Upper lobe of left lung (tissue), 6 donors: ENCODE results near the gene TGM2. TPM values are rescaled to one million over a fixed set of nuclear protein-coding genes. Genes with fewer than 3 reads are reported as not detected.
A peak's percentile ranks its signal among the peaks of the same experiment; 100 is the strongest.

ENCODE experiments used
- ATAC-seq, 2 donors: fragments of 200-7000 bp; cut with Tn5 transposase; one replicate each; pipeline ENCODE4 v1.9.1; 2022; ENCODE audit warnings: mild to moderate bottlenecking in 2 of 2, moderate library complexity in 2 of 2; ENCODE audit not compliant: low FRiP score in 2 of 2
- DNase-seq, 2 donors: peaks; one replicate each; pipeline ENCODE4 v3.0.0-alpha.2; 2019 to 2020
- H3K27ac ChIP-seq, 4 donors: fragments of 200-600 bp; sonication (generic); one replicate each; pipeline ENCODE4 v1.5.1; 2016 to 2019
- H3K27me3 ChIP-seq, 4 donors: fragments of 200-600 bp; sonication (generic); one replicate each; pipeline ENCODE4 v1.5.1; 2017 to 2019
- H3K36me3 ChIP-seq, 4 donors: fragments of 200-600 bp; sonication (generic); one replicate each; pipeline ENCODE4 v1.5.1; 2016 to 2019
- H3K4me1 ChIP-seq, 4 donors: fragments of 200-600 bp; sonication (generic); one replicate each; pipeline ENCODE4 v1.5.1; 2018 to 2019
- H3K4me3 ChIP-seq, 4 donors: fragments of 200-600 bp; sonication (generic); one replicate each; pipeline ENCODE4 v1.5.1; 2017 to 2019; ENCODE audit warnings: mild to moderate bottlenecking in 2 of 4, moderate library complexity in 1 of 4
- H3K9me3 ChIP-seq, 4 donors: fragments of 200-600 bp; sonication (generic); one replicate each; pipeline ENCODE4 v1.5.1; 2018 to 2019
- CTCF ChIP-seq, 6 experiments: fragments of 450-650 bp in 4 of 6; fragments of 200-600 bp in 2 of 6; sonication (generic) in 2 of 6; IDR thresholded peaks; one replicate each; pipeline ENCODE4 v1.5.1; 2016 to 2019; ENCODE audit warnings: antibody characterized with exemption in 6 of 6
- EP300 ChIP-seq, 4 donors: sonication (generic); formaldehyde crosslinking; IDR thresholded peaks; one replicate each; pipeline ENCODE4 v1.5.1; 2017; ENCODE audit warnings: antibody characterized with exemption in 4 of 4, control low read depth in 2 of 4
- POLR2A ChIP-seq, 4 donors: fragments of 450-650 bp; IDR thresholded peaks; one replicate each; pipeline ENCODE4 v1.5.1; 2016 to 2017; ENCODE audit warnings: antibody characterized with exemption in 4 of 4, mild to moderate bottlenecking in 2 of 4
- POLR2AphosphoS5 ChIP-seq, 2 donors: sonication (generic); formaldehyde crosslinking; IDR thresholded peaks; one replicate each; pipeline ENCODE4 v1.5.1; 2017; ENCODE audit warnings: antibody characterized with exemption in 2 of 2
- WGBS, 2 donors: methylation state at CpG; one replicate each; pipeline ENCODE4 v1.1.5; 2017 to 2018; 5-methylcytosine and 5-hydroxymethylcytosine counted together
- total RNA-seq, 6 donors: library from RNA; depleted of rRNA in 4 of 6; stranded (reverse); fragments of >200 nt in 4 of 6; gene quantifications; one replicate each; pipeline versions ENCODE4 v1.1.0 to v1.2.1, GENCODE V29; 2016 to 2021
- donor health status: DM: no; HTN: no; CAD: no; lungs with moderate emphysema.
- donor health status: DM: no; HTN: yes; CAD: no; lungs with severe emphysema.

Gene TGM2
- total RNA-seq, 6 donors from 2014 or later: 98.7 to 469 (median 290) TPM

- DNase-seq (no peak), ATAC-seq (no peak)
- TF ChIP-seq CTCF (IDR thresholded peaks at IDR 0.05) (no peak), POLR2AphosphoS5 (IDR thresholded peaks at IDR 0.05) (no peak), POLR2A (IDR thresholded peaks at IDR 0.05) (no peak), EP300 (IDR thresholded peaks at IDR 0.05) (no peak)
- Histone ChIP-seq H3K4me1 (peaks cover 38 to 62% (median 61%) of the 10 kb centered on the region in 4 donors), H3K36me3 (peaks cover 14 to 81% (median 45%) of the 10 kb centered on the region in 4 donors), H3K4me3 (no peak overlapping the region), H3K27ac (peak overlapping the region; percentile 85 to 93 (median 88)), H3K9me3 (no peaks in the 10 kb centered on the region), H3K27me3 (no peaks in the 10 kb centered on the region)
- WGBS, 2 donors: 88 to 94% methylated on average over 3 of the region's 3 CpGs
Observed at GRCh38 chr20:38151455-38151854, 13.6 kb downstream of the TGM2 start.

GRCh38 chr20:38150335-38151170 is 14.5 kb downstream of the TGM2 start:
- no peak overlapping the region for H3K4me3 ChIP-seq
- DNase-seq (no peak), ATAC-seq (no peak)
- no peaks in the 10 kb centered on the region for H3K27me3 ChIP-seq
- H3K9me3 ChIP-seq: no peaks in the 10 kb centered on the region
- peaks cover 9 to 81% (median 44%) of the 10 kb centered on the region in 4 donors for H3K36me3 ChIP-seq
- peak overlapping the region; percentile 12 to 93 (median 52) for H3K27ac ChIP-seq
- peaks cover 38 to 63% (median 57%) of the 10 kb centered on the region in 4 donors for H3K4me1 ChIP-seq
- TF ChIP-seq EP300 (IDR thresholded peaks at IDR 0.05): no peak
- no peak for TF ChIP-seq POLR2A (IDR thresholded peaks at IDR 0.05)
- no peak for TF ChIP-seq POLR2AphosphoS5 (IDR thresholded peaks at IDR 0.05)
- TF ChIP-seq CTCF (IDR thresholded peaks at IDR 0.05): no peak
- 90 to 92% methylated on average over 2 to 8 of the region's 8 CpGs for WGBS, 2 donors

GRCh38 chr20:38148328-38149102 is 16.6 kb downstream of the TGM2 start:
- WGBS, 2 donors: 79 to 87% methylated on average over 9 of the region's 9 CpGs
- Histone ChIP-seq H3K36me3 (peaks cover 9 to 75% (median 40%) of the 10 kb centered on the region in 4 donors), H3K9me3 (no peaks in the 10 kb centered on the region), H3K27ac (peak overlapping the region; percentile 5 to 64 (median 34)), H3K4me3 (no peak overlapping the region), H3K4me1 (peaks cover 49 to 67% (median 61%) of the 10 kb centered on the region in 4 donors), H3K27me3 (no peaks in the 10 kb centered on the region)
- no peak for ATAC-seq
- TF ChIP-seq EP300 (IDR thresholded peaks at IDR 0.05): no peak
- TF ChIP-seq CTCF (IDR thresholded peaks at IDR 0.05): no peak
- TF ChIP-seq POLR2AphosphoS5 (IDR thresholded peaks at IDR 0.05): no peak
- no peak for TF ChIP-seq POLR2A (IDR thresholded peaks at IDR 0.05)
- no peak for DNase-seq

- no peak overlapping the region for H3K4me3 ChIP-seq
- peaks cover 49 to 66% (median 59%) of the 10 kb centered on the region in 4 donors for H3K4me1 ChIP-seq
- DNase-seq (no peak), ATAC-seq (no peak)
- H3K9me3 ChIP-seq: no peaks in the 10 kb centered on the region
- no peak for TF ChIP-seq CTCF (IDR thresholded peaks at IDR 0.05)
- no peak for TF ChIP-seq POLR2A (IDR thresholded peaks at IDR 0.05)
- TF ChIP-seq EP300 (IDR thresholded peaks at IDR 0.05): no peak
- no peak for TF ChIP-seq POLR2AphosphoS5 (IDR thresholded peaks at IDR 0.05)
- WGBS, 2 donors: 89 to 93% methylated on average over 14 of the region's 14 CpGs
- peak overlapping the region; percentile 5 to 64 (median 34) for H3K27ac ChIP-seq
- no peaks in the 10 kb centered on the region for H3K27me3 ChIP-seq
- peaks cover 9 to 78% (median 42%) of the 10 kb centered on the region in 4 donors for H3K36me3 ChIP-seq
Observed at GRCh38 chr20:38147751-38148150, 17.3 kb downstream of the TGM2 start.
